Astrocyte of the hippocampus (primary cell): ENCODE data around the gene CAV1.

Experiments
- DNase-seq: peaks from one replicate; pipeline ENCODE4 v3.0.0; 2011; ENCODE audit warnings: low read depth, low spot score

Gene CAV1

GRCh38 chr7:116503835-116504234 is 21.0 kb upstream of the CAV1 start:
- no peak for DNase-seq

- no peak for DNase-seq
Observed at GRCh38 chr7:116505278-116505677, 19.6 kb upstream of the CAV1 start.

- no peak for DNase-seq
Observed at GRCh38 chr7:116505823-116506222, 19.0 kb upstream of the CAV1 start.

- DNase-seq, result no peak
Observed at GRCh38 chr7:116509982-116510579, 14.8 kb upstream of the CAV1 start.

- no peak for DNase-seq
Observed at GRCh38 chr7:116510795-116511194, 14.0 kb upstream of the CAV1 start.

- peak; percentile 42 for DNase-seq
Observed at GRCh38 chr7:116511552-116512519, 13.0 kb upstream of the CAV1 start.

- peak; percentile 46 for DNase-seq
Observed at GRCh38 chr7:116512520-116513188, 12.2 kb upstream of the CAV1 start.

- no peak for DNase-seq
Observed at GRCh38 chr7:116515584-116515983, 9.3 kb upstream of the CAV1 start.

GRCh38 chr7:116516324-116516723 is 8.5 kb upstream of the CAV1 start:
- no peak for DNase-seq

- no peak for DNase-seq
Observed at GRCh38 chr7:116517626-116518025, 7.2 kb upstream of the CAV1 start.

GRCh38 chr7:116518961-116519360 is 5.9 kb upstream of the CAV1 start:
- DNase-seq, result no peak

GRCh38 chr7:116521046-116521664 is 3.7 kb upstream of the CAV1 start:
- DNase-seq, result no peak

GRCh38 chr7:116522247-116522646 is 2.6 kb upstream of the CAV1 start:
- peak; percentile 93 for DNase-seq

- DNase-seq, result no peak
Observed at GRCh38 chr7:116524221-116524608, 621 bp upstream of the CAV1 start.

- peak; percentile 59 for DNase-seq
Observed at GRCh38 chr7:116525298-116525912, 569 bp downstream of the CAV1 start.

GRCh38 chr7:116525913-116526861 is 1.4 kb downstream of the CAV1 start:
- peak; percentile 96 for DNase-seq

- DNase-seq, result no peak
Observed at GRCh38 chr7:116526897-116527296, 2.1 kb downstream of the CAV1 start.

GRCh38 chr7:116527521-116527920 is 2.7 kb downstream of the CAV1 start:
- DNase-seq, result peak; percentile 22

GRCh38 chr7:116528008-116528789 is 3.4 kb downstream of the CAV1 start:
- peak; percentile 92 for DNase-seq

- no peak for DNase-seq
Observed at GRCh38 chr7:116529250-116529649, 4.4 kb downstream of the CAV1 start.
